Sigmoid colon (tissue), 4 donors: ENCODE measurements around the gene RGS7BP.

Source experiments
- EP300 ChIP-seq, 4 donors: sonication (generic); formaldehyde crosslinking; IDR thresholded peaks; one replicate each; pipeline ENCODE4 v1.6.1; 2017; ENCODE audit warnings: antibody characterized with exemption in 4 of 4
- POLR2A ChIP-seq, 2 donors: fragments of 450-650 bp; IDR thresholded peaks; one replicate each; pipeline ENCODE4 v1.6.1; 2016; ENCODE audit warnings: antibody characterized with exemption in 2 of 2, mild to moderate bottlenecking in 2 of 2, moderate library complexity in 2 of 2
- POLR2AphosphoS5 ChIP-seq, 4 donors: sonication (generic); formaldehyde crosslinking; IDR thresholded peaks; one replicate each; pipeline ENCODE4 v1.6.1; 2017; ENCODE audit warnings: antibody characterized with exemption in 4 of 4
- TF ChIP-seq, protein P1 (sequence below), 4 experiments: fragments of 450-650 bp in 3 of 4; fragments of 200-600 bp in 1 of 4; IDR thresholded peaks; one replicate each; pipeline ENCODE4 v1.5.1; 2016 to 2019; ENCODE audit warnings: antibody characterized with exemption in 4 of 4, mild to moderate bottlenecking in 3 of 4, moderate library complexity in 2 of 4

DNA sequence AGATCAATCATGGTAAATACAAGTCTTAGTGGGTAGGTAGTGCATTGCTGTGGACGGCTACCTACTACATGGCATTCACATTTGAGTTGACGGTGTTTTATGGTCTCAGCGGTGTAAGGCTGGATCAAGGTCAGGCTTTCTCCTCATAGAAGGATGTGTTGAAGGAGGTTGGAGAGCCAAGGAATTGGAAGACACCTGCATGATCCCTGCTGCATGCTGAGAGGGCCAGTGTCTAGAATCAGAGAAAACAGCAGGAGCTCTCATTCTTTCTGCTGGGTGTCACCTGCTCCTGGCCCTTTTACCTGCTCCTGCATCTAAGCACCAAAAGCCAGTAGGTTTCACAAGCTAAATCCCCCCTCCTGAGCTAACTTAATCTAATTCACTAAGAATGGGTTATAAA lies 88.2 kb downstream of the RGS7BP start:
- TF ChIP-seq POLR2A (IDR thresholded peaks at IDR 0.05), result no peak
- TF ChIP-seq, protein P1, sequence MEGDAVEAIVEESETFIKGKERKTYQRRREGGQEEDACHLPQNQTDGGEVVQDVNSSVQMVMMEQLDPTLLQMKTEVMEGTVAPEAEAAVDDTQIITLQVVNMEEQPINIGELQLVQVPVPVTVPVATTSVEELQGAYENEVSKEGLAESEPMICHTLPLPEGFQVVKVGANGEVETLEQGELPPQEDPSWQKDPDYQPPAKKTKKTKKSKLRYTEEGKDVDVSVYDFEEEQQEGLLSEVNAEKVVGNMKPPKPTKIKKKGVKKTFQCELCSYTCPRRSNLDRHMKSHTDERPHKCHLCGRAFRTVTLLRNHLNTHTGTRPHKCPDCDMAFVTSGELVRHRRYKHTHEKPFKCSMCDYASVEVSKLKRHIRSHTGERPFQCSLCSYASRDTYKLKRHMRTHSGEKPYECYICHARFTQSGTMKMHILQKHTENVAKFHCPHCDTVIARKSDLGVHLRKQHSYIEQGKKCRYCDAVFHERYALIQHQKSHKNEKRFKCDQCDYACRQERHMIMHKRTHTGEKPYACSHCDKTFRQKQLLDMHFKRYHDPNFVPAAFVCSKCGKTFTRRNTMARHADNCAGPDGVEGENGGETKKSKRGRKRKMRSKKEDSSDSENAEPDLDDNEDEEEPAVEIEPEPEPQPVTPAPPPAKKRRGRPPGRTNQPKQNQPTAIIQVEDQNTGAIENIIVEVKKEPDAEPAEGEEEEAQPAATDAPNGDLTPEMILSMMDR (IDR thresholded peaks at IDR 0.05), result no peak
- no peak for TF ChIP-seq EP300 (IDR thresholded peaks at IDR 0.05)
- no peak for TF ChIP-seq POLR2AphosphoS5 (IDR thresholded peaks at IDR 0.05)
